Liver (tissue), 9 donors: ENCODE measurements around the gene DNAJA2. TPM values are rescaled to one million over a fixed set of nuclear protein-coding genes. Genes with fewer than 3 reads are reported as not detected.

Experiments used
- DNase-seq: peaks from one replicate; pipeline ENCODE4 v3.0.0-alpha.2; 2017; ENCODE audit warnings: low spot score
- H3K27ac ChIP-seq, 2 donors: one replicate each; pipeline ENCODE4 v1.7.0; 2013; ENCODE audit warnings: inconsistent platforms in 2 of 2, low read length in 2 of 2, control low read depth in 1 of 2, low read depth in 1 of 2, mild to moderate bottlenecking in 1 of 2
- H3K27me3 ChIP-seq, 4 donors: one replicate each; pipeline versions ENCODE4 v1.6.1 to v1.7.0; 2013; ENCODE audit warnings: low read length in 3 of 4, inconsistent platforms in 1 of 4, mild to moderate bottlenecking in 1 of 4, moderate library complexity in 1 of 4; ENCODE audit not compliant: control insufficient read depth in 4 of 4, insufficient read depth in 4 of 4
- H3K36me3 ChIP-seq, 4 donors: one replicate each; pipeline versions ENCODE4 v1.6.1 to v1.7.0; 2013; ENCODE audit warnings: low read length in 3 of 4, mild to moderate bottlenecking in 3 of 4, low read depth in 1 of 4, moderate library complexity in 1 of 4; ENCODE audit not compliant: control insufficient read depth in 4 of 4, insufficient read depth in 3 of 4
- H3K4me1 ChIP-seq, 4 donors: one replicate each; pipeline versions ENCODE4 v1.6.1 to v1.7.0; 2013; ENCODE audit warnings: low read length in 3 of 4, mild to moderate bottlenecking in 3 of 4, moderate library complexity in 1 of 4; ENCODE audit not compliant: control insufficient read depth in 4 of 4, insufficient read depth in 4 of 4
- H3K4me3 ChIP-seq, 3 donors: one replicate each; pipeline versions ENCODE4 v1.6.1 to v1.7.0; 2013; ENCODE audit warnings: low read length in 3 of 3, control low read depth in 1 of 3, low read depth in 1 of 3, mild to moderate bottlenecking in 1 of 3
- H3K9ac ChIP-seq, 2 donors: one replicate each; pipeline ENCODE4 v1.7.0; 2013; ENCODE audit warnings: low read length in 2 of 2, mild to moderate bottlenecking in 2 of 2, moderate library complexity in 2 of 2, control low read depth in 1 of 2, low read depth in 1 of 2
- H3K9me3 ChIP-seq, 4 donors: one replicate each; pipeline versions ENCODE4 v1.6.1 to v1.7.0; 2013; ENCODE audit warnings: low read length in 3 of 4; ENCODE audit not compliant: control insufficient read depth in 4 of 4
- ATF3 ChIP-seq: IDR thresholded peaks from 2 replicates; pipeline ENCODE4 v1.6.1; 2016; ENCODE audit warnings: antibody characterized with exemption
- CTCF ChIP-seq: fragments of 150-350 bp; IDR thresholded peaks from 2 replicates; pipeline ENCODE4 v1.5.1; 2017; ENCODE audit warnings: improper control_type of control experiment, low read depth, low read length; ENCODE audit not compliant: missing input control
- EGR1 ChIP-seq, 2 donors: IDR thresholded peaks; 2 replicates each; pipeline ENCODE4 v1.6.1; 2016 to 2018; ENCODE audit warnings: antibody characterized with exemption in 2 of 2, low read depth in 2 of 2
- FOXA1 ChIP-seq: IDR thresholded peaks from 2 replicates; pipeline ENCODE4 v1.6.1; 2016; ENCODE audit warnings: antibody characterized with exemption
- FOXA2 ChIP-seq: IDR thresholded peaks from 2 replicates; pipeline ENCODE4 v1.6.1; 2016; ENCODE audit warnings: antibody characterized with exemption
- GABPA ChIP-seq, 2 donors: IDR thresholded peaks in 1 of 2; conservative IDR thresholded peaks in 1 of 2; 2 replicates each; pipeline ENCODE4 v1.6.1; 2016; ENCODE audit warnings: antibody characterized with exemption in 2 of 2, mild to moderate bottlenecking in 1 of 2, moderate library complexity in 1 of 2
- JUND ChIP-seq, 2 donors: IDR thresholded peaks; 2 replicates each; pipeline ENCODE4 v1.6.1; 2016; ENCODE audit warnings: antibody characterized with exemption in 2 of 2
- MAX ChIP-seq: IDR thresholded peaks from 2 replicates; pipeline ENCODE4 v1.6.1; 2016; ENCODE audit warnings: antibody characterized with exemption
- NR2F2 ChIP-seq: IDR thresholded peaks from 2 replicates; pipeline ENCODE4 v1.6.1; 2016; ENCODE audit warnings: antibody characterized with exemption
- RAD21 ChIP-seq, 2 donors: IDR thresholded peaks; 2 replicates each; pipeline ENCODE4 v1.6.1; 2016; ENCODE audit warnings: antibody characterized with exemption in 2 of 2, mild to moderate bottlenecking in 2 of 2
- RXRA ChIP-seq, 2 donors: IDR thresholded peaks; 2 replicates each; pipeline ENCODE4 v1.6.1; 2017 to 2018; ENCODE audit warnings: antibody characterized with exemption in 2 of 2, mild to moderate bottlenecking in 1 of 2
- YY1 ChIP-seq: IDR thresholded peaks from 2 replicates; pipeline ENCODE4 v1.6.1; 2016; ENCODE audit warnings: antibody characterized with exemption, mild to moderate bottlenecking
- ZBTB33 ChIP-seq: IDR thresholded peaks from 2 replicates; pipeline ENCODE4 v1.6.1; 2016; ENCODE audit warnings: antibody characterized with exemption
- WGBS: extraction: QIAGEN DNeasy Blood & Tissue Kit; methylation state at CpG from one replicate; pipeline ENCODE4 v1.1.7; 2013; 5-methylcytosine and 5-hydroxymethylcytosine counted together
- polyA plus RNA-seq, 2 donors: library from polyadenylated mRNA; stranded (reverse) in 1 of 2; unstranded in 1 of 2; fragments of 200-250 nt in 1 of 2; fragments of >200 nt in 1 of 2; fragmentation: Nextera tagmentation in 1 of 2; extraction: Ambion mirVana in 1 of 2; gene quantifications; one replicate each; pipeline versions ENCODE4 v1.2.1 to v1.2.3, GENCODE V29; 2013 to 2015
- total RNA-seq, 2 donors: library from RNA; depleted of rRNA; stranded (reverse); fragments of >200 nt; gene quantifications; one replicate each; pipeline ENCODE4 v1.2.3, GENCODE V29; 2014
- TF ChIP-seq, protein P1 (sequence below): IDR thresholded peaks from 2 replicates; pipeline ENCODE4 v1.6.1; 2016; ENCODE audit warnings: antibody characterized with exemption, mild to moderate bottlenecking
- donor health status: healthy.
- donor health status: healthy.
- donor health status: healthy.
- donor health status: healthy.
- donor health status: healthy.

Gene DNAJA2
- total and polyA plus RNA-seq, 4 donors, result 22.7 to 32.8 (median 25.5) TPM

DNA sequence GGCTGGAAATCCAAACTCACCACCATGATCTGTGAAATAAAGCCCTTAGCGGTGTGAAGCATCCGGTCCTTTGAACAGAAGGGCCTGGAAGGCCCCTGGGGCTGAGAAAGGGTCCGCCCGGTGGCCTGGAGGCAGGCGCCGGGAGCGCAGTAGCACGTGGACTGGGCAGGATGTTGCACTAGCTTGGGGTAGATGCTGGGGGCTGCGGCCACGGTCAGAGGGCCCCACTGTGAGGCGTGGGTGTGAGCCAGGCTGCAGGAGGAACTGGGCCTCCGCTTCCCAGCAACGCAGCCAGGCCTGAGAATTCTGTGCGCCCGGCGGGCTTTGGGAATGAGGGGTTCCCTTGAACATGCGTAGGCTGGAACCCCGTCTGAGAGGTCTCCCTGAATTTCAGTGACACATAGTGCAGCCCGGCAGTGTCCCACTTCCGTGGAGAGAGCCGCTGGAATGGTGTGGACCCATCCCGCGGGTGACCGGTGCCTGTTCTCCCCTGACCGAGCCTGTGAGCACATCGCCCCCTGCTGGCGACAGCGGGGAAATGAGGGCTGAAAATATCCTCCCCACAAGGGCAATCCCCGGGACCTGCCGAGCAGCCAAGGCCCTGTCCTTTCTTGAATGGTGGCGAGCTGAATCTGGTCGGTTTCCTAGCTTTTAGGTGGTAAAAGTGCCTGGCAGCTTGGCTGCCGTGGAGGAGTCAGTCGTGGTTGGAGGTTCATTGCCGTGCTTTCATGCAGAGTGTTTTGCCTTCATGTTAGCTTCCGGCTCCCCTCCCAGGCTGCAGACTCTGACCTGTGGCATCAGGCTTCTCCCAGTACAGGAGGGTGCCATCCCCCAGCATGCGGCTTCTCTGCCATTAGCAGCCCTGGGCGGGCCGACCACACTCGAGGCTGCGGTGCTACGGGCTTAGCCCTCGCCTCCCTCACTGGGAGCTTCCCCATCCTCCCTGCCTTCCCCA lies 43.8 kb downstream of the DNAJA2 start:
- no peak overlapping the region for H3K27ac ChIP-seq
- no peak overlapping the region for H3K9ac ChIP-seq
- H3K9me3 ChIP-seq, result no peaks in the 10 kb centered on the region
- no peak overlapping the region for H3K4me3 ChIP-seq
- TF ChIP-seq ZBTB33 (no peak), NR2F2 (no peak), CTCF (peak; percentile 82), FOXA2 (no peak), RXRA (IDR thresholded peaks at IDR 0.05) (no peak), JUND (IDR thresholded peaks at IDR 0.05) (no peak), YY1 (no peak), ATF3 (no peak), RAD21 (IDR thresholded peaks at IDR 0.05) (peak; percentile 73 to 84)
- no peaks in the 10 kb centered on the region for H3K4me1 ChIP-seq
- peaks cover 25 to 44% (median 34%) of the 10 kb centered on the region in 4 donors for H3K36me3 ChIP-seq
- peak; percentile 71 for DNase-seq
- WGBS, result 66% methylated on average over 43 of the region's 43 CpGs
- no peaks in the 10 kb centered on the region for H3K27me3 ChIP-seq

- H3K4me1 ChIP-seq, result no peaks in the 10 kb centered on the region
- no peak for DNase-seq
- no peak overlapping the region for H3K9ac ChIP-seq
- TF ChIP-seq MAX (no peak), GABPA (IDR thresholded peaks at IDR 0.05 in 1 of 2, conservative IDR thresholded peaks at IDR 0.05 in 1 of 2) (no peak)
- H3K4me3 ChIP-seq, result no peak overlapping the region
- peaks cover 32 to 53% (median 39%) of the 10 kb centered on the region in 4 donors for H3K36me3 ChIP-seq
- H3K27me3 ChIP-seq, result no peaks in the 10 kb centered on the region
- 91% methylated on average over 15 of the region's 15 CpGs for WGBS
- H3K27ac ChIP-seq, result no peak overlapping the region
- no peaks in the 10 kb centered on the region for H3K9me3 ChIP-seq
Observed at GRCh38 chr16:46928811-46929210, 44.7 kb downstream of the DNAJA2 start.

DNA sequence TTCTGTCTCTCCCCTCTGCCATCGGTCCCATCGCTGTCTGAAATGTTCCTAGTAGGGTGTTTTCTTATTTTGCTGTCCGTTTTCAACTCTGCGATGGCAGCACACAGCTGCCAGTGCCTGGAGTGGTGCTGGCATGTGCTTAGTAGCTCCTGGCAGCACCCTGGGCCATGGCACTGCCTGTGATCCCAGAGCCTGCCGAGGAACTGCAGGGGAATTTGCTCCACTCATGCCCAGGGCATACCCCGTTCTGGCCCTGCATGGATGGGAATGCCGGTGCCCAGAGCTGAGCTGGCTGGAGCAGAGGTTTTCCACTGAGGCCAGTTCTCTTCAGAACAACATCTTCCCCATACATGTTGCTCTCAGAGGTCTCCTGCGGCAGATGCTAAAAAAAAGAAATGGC lies 46.2 kb downstream of the DNAJA2 start:
- WGBS, result 96% methylated on average over 8 of the region's 8 CpGs
- Histone ChIP-seq H3K9ac (no peak overlapping the region), H3K36me3 (peaks cover 42 to 64% (median 51%) of the 10 kb centered on the region in 4 donors), H3K4me1 (no peaks in the 10 kb centered on the region), H3K9me3 (no peaks in the 10 kb centered on the region), H3K27ac (no peak overlapping the region), H3K4me3 (no peak overlapping the region), H3K27me3 (no peaks in the 10 kb centered on the region)
- DNase-seq, result no peak
- TF ChIP-seq EGR1 (IDR thresholded peaks at IDR 0.05; ENCODE audit: low read depth in 2 of 2) (no peak), ZBTB33 (no peak), JUND (IDR thresholded peaks at IDR 0.05) (no peak), FOXA1 (no peak), YY1 (no peak)
- TF ChIP-seq, protein P1, sequence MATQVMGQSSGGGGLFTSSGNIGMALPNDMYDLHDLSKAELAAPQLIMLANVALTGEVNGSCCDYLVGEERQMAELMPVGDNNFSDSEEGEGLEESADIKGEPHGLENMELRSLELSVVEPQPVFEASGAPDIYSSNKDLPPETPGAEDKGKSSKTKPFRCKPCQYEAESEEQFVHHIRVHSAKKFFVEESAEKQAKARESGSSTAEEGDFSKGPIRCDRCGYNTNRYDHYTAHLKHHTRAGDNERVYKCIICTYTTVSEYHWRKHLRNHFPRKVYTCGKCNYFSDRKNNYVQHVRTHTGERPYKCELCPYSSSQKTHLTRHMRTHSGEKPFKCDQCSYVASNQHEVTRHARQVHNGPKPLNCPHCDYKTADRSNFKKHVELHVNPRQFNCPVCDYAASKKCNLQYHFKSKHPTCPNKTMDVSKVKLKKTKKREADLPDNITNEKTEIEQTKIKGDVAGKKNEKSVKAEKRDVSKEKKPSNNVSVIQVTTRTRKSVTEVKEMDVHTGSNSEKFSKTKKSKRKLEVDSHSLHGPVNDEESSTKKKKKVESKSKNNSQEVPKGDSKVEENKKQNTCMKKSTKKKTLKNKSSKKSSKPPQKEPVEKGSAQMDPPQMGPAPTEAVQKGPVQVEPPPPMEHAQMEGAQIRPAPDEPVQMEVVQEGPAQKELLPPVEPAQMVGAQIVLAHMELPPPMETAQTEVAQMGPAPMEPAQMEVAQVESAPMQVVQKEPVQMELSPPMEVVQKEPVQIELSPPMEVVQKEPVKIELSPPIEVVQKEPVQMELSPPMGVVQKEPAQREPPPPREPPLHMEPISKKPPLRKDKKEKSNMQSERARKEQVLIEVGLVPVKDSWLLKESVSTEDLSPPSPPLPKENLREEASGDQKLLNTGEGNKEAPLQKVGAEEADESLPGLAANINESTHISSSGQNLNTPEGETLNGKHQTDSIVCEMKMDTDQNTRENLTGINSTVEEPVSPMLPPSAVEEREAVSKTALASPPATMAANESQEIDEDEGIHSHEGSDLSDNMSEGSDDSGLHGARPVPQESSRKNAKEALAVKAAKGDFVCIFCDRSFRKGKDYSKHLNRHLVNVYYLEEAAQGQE, result no peak
